T-helper 1 cell treated with Interleukin-12 subunit alpha and Interleukin-12 subunit beta and Interleukin-4 antibody, amounts not matched to agents 30 μg/mL and 1 μg/mL, for 36 hours (primary cell): ENCODE data around the gene MYL4.
A peak's percentile ranks its signal among the peaks of the same experiment; 100 is the strongest.
"Not testable (repeated sequence)": the region's sequence is repeated elsewhere in the genome, so short reads cannot be mapped to it uniquely, and the experiment has no call there.

Experiments
- H3K27ac Mint-ChIP-seq: one replicate; pipeline ENCODE4 v1.8.0; 2021; ENCODE audit warnings: mild to moderate bottlenecking, mixed read lengths
- H3K27me3 Mint-ChIP-seq: one replicate; pipeline ENCODE4 v1.8.0; 2021; ENCODE audit warnings: low read depth, mixed read lengths
- H3K36me3 Mint-ChIP-seq: one replicate; pipeline ENCODE4 v1.8.0; 2021; ENCODE audit warnings: low read depth, mixed read lengths
- H3K4me1 Mint-ChIP-seq: one replicate; pipeline ENCODE4 v1.8.0; 2021; ENCODE audit warnings: low read depth, mixed read lengths
- H3K4me3 Mint-ChIP-seq: one replicate; pipeline ENCODE4 v1.8.0; 2021; ENCODE audit warnings: mild to moderate bottlenecking, moderate library complexity, mixed read lengths
- H3K9me3 Mint-ChIP-seq: one replicate; pipeline ENCODE4 v1.8.0; 2021; ENCODE audit warnings: mixed read lengths

The MYL4 gene

GRCh38 chr17:47221154-47221553 lies 12.0 kb downstream of the MYL4 start:
- peaks cover 37% of the 10 kb centered on the region for H3K4me1 Mint-ChIP-seq
- H3K36me3 Mint-ChIP-seq, result peaks cover 1% of the 10 kb centered on the region
- H3K4me3 Mint-ChIP-seq, result no peak overlapping the region
- H3K27ac Mint-ChIP-seq, result no peak overlapping the region
- H3K9me3 Mint-ChIP-seq, result peaks cover 3% of the 10 kb centered on the region
- peaks cover 5% of the 10 kb centered on the region for H3K27me3 Mint-ChIP-seq

- peaks cover 1% of the 10 kb centered on the region for H3K36me3 Mint-ChIP-seq
- peaks cover 5% of the 10 kb centered on the region for H3K27me3 Mint-ChIP-seq
- peaks cover 3% of the 10 kb centered on the region for H3K9me3 Mint-ChIP-seq
- peaks cover 31% of the 10 kb centered on the region for H3K4me1 Mint-ChIP-seq
- no peak overlapping the region for H3K4me3 Mint-ChIP-seq
- H3K27ac Mint-ChIP-seq, result no peak overlapping the region
Measured at GRCh38 chr17:47222047-47222446, 12.9 kb downstream of the MYL4 start.

GRCh38 chr17:47223007-47223406 lies 13.9 kb downstream of the MYL4 start:
- no peak overlapping the region for H3K27ac Mint-ChIP-seq
- H3K4me1 Mint-ChIP-seq, result peaks cover 27% of the 10 kb centered on the region

GRCh38 chr17:47223460-47223859 lies 14.3 kb downstream of the MYL4 start:
- Mint-ChIP-seq H3K4me3 (no peak overlapping the region), H3K27me3 (peaks cover 5% of the 10 kb centered on the region), H3K4me1 (peaks cover 26% of the 10 kb centered on the region), H3K36me3 (peaks cover 1% of the 10 kb centered on the region), H3K9me3 (peaks cover 3% of the 10 kb centered on the region), H3K27ac (no peak overlapping the region)

More at GRCh38 chr17:47223007-47223406, 13.9 kb downstream of the MYL4 start:
- H3K9me3 Mint-ChIP-seq, result peaks cover 3% of the 10 kb centered on the region
- peaks cover 1% of the 10 kb centered on the region for H3K36me3 Mint-ChIP-seq
- H3K27me3 Mint-ChIP-seq, result peaks cover 5% of the 10 kb centered on the region
- H3K4me3 Mint-ChIP-seq, result no peak overlapping the region

GRCh38 chr17:47224077-47224476 lies 14.9 kb downstream of the MYL4 start:
- not testable (repeated sequence) for H3K4me3 Mint-ChIP-seq, H3K36me3 Mint-ChIP-seq, H3K9me3 Mint-ChIP-seq, H3K27ac Mint-ChIP-seq, H3K27me3 Mint-ChIP-seq
- H3K4me1 Mint-ChIP-seq, result peaks cover 20% of the 10 kb centered on the region

- Mint-ChIP-seq H3K27me3 (peaks cover 5% of the 10 kb centered on the region), H3K36me3 (peaks cover 1% of the 10 kb centered on the region), H3K9me3 (peaks cover 3% of the 10 kb centered on the region), H3K4me3 (no peak overlapping the region), H3K4me1 (peaks cover 23% of the 10 kb centered on the region), H3K27ac (no peak overlapping the region)
Measured at GRCh38 chr17:47224966-47225365, 15.8 kb downstream of the MYL4 start.

- H3K27ac Mint-ChIP-seq, result no peak overlapping the region
- peaks cover 24% of the 10 kb centered on the region for H3K4me1 Mint-ChIP-seq
- peaks cover 1% of the 10 kb centered on the region for H3K36me3 Mint-ChIP-seq
- H3K4me3 Mint-ChIP-seq, result no peak overlapping the region
- peaks cover 3% of the 10 kb centered on the region for H3K9me3 Mint-ChIP-seq
- H3K27me3 Mint-ChIP-seq, result peaks cover 8% of the 10 kb centered on the region
Measured at GRCh38 chr17:47225436-47225858, 16.3 kb downstream of the MYL4 start.

- Mint-ChIP-seq H3K4me1 (peaks cover 23% of the 10 kb centered on the region), H3K9me3 (peaks cover 3% of the 10 kb centered on the region), H3K27me3 (peaks cover 12% of the 10 kb centered on the region), H3K36me3 (peaks cover 1% of the 10 kb centered on the region), H3K4me3 (no peak overlapping the region), H3K27ac (no peak overlapping the region)
Measured at GRCh38 chr17:47225911-47226688, 17.0 kb downstream of the MYL4 start.

GRCh38 chr17:47227862-47228261 lies 18.7 kb downstream of the MYL4 start:
- H3K36me3 Mint-ChIP-seq, result peaks cover 1% of the 10 kb centered on the region
- peaks cover 18% of the 10 kb centered on the region for H3K4me1 Mint-ChIP-seq
- H3K9me3 Mint-ChIP-seq, result peaks cover 3% of the 10 kb centered on the region
- no peak overlapping the region for H3K27ac Mint-ChIP-seq
- H3K4me3 Mint-ChIP-seq, result no peak overlapping the region
- H3K27me3 Mint-ChIP-seq, result peaks cover 15% of the 10 kb centered on the region

GRCh38 chr17:47229535-47230443 lies 20.6 kb downstream of the MYL4 start:
- Mint-ChIP-seq H3K27ac (no peak overlapping the region), H3K36me3 (no peaks in the 10 kb centered on the region), H3K4me1 (peaks cover 15% of the 10 kb centered on the region), H3K9me3 (no peaks in the 10 kb centered on the region), H3K4me3 (peak overlapping the region; percentile 29), H3K27me3 (peaks cover 15% of the 10 kb centered on the region)

GRCh38 chr17:47230864-47231263 lies 21.7 kb downstream of the MYL4 start:
- Mint-ChIP-seq H3K4me1 (peaks cover 15% of the 10 kb centered on the region), H3K4me3 (no peak overlapping the region), H3K9me3 (no peaks in the 10 kb centered on the region), H3K36me3 (no peaks in the 10 kb centered on the region), H3K27me3 (peaks cover 15% of the 10 kb centered on the region), H3K27ac (no peak overlapping the region)

- peaks cover 15% of the 10 kb centered on the region for H3K4me1 Mint-ChIP-seq
Measured at GRCh38 chr17:47231334-47231733, 22.2 kb downstream of the MYL4 start.

GRCh38 chr17:47231866-47232265 lies 22.7 kb downstream of the MYL4 start:
- Mint-ChIP-seq H3K36me3 (no peaks in the 10 kb centered on the region), H3K4me1 (peaks cover 15% of the 10 kb centered on the region), H3K27ac (no peak overlapping the region), H3K27me3 (peaks cover 10% of the 10 kb centered on the region), H3K9me3 (no peaks in the 10 kb centered on the region), H3K4me3 (no peak overlapping the region)

More at GRCh38 chr17:47231334-47231733, 22.2 kb downstream of the MYL4 start:
- no peak overlapping the region for H3K4me3 Mint-ChIP-seq
- no peaks in the 10 kb centered on the region for H3K36me3 Mint-ChIP-seq
- no peaks in the 10 kb centered on the region for H3K9me3 Mint-ChIP-seq
- no peak overlapping the region for H3K27ac Mint-ChIP-seq
- peaks cover 11% of the 10 kb centered on the region for H3K27me3 Mint-ChIP-seq

GRCh38 chr17:47232465-47232864 lies 23.3 kb downstream of the MYL4 start:
- no peak overlapping the region for H3K27ac Mint-ChIP-seq
- H3K27me3 Mint-ChIP-seq, result peaks cover 10% of the 10 kb centered on the region
- no peaks in the 10 kb centered on the region for H3K9me3 Mint-ChIP-seq
- H3K4me3 Mint-ChIP-seq, result no peak overlapping the region
- no peaks in the 10 kb centered on the region for H3K36me3 Mint-ChIP-seq
- peaks cover 15% of the 10 kb centered on the region for H3K4me1 Mint-ChIP-seq

- H3K27ac Mint-ChIP-seq, result no peak overlapping the region
- peaks cover 5% of the 10 kb centered on the region for H3K4me1 Mint-ChIP-seq
- H3K27me3 Mint-ChIP-seq, result peaks cover 6% of the 10 kb centered on the region
Measured at GRCh38 chr17:47235506-47235905, 26.4 kb downstream of the MYL4 start.

More at GRCh38 chr17:47235506-47235905, 26.4 kb downstream of the MYL4 start:
- H3K4me3 Mint-ChIP-seq, result no peak overlapping the region
- H3K36me3 Mint-ChIP-seq, result no peaks in the 10 kb centered on the region
- H3K9me3 Mint-ChIP-seq, result no peaks in the 10 kb centered on the region
